DMS153 (cell line): ENCODE results near the gene CCDC195.

Experiments used
- DNase-seq: peaks from one replicate; lab custom pipeline; 2025; lab: John Stamatoyannopoulos, UW

Gene CCDC195

GRCh38 chr2:224716201-224716600 lies at the start of gene CCDC195:
Gene CCDC195, minus strand, starts transcription at chr2:224716365. Its CDS starts 0 bp downstream, at chr2:224716365.
- DNase-seq: no peak

GRCh38 chr2:224764565-224765236 lies 48.5 kb upstream of the CCDC195 start:
- DNase-seq: no peak

DNA sequence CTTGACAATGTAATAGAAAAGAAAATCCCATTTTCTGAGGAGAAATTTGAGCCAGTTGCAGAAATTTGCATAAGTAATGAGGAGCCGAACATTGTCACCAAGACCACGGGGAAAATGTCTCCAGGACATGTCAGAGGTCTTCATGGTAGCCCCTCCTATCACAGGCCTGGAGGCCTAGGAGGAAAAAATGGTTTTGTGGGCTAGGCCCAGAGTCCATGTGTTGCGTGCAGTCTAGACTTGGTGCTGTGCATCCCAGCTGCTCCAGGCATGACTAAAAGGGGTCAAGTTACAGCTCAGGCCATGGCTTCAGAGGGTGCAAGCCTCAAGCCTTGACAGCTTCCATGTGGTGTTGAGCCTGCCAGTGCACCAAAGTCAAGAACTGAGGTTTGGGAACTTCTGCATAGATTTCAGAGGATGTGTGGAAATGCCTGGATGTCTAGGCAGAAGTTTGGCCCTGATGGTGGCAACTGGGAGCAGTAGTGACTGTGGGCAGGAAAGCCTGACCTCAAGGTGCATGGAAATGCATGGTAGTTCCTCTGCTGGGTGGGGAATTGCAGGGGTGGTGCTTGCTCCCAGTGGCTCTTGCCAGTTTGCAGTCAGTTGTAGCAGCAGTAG lies 41.9 kb upstream of the CCDC195 start:
- DNase-seq: no peak

- no peak for DNase-seq
These were observed 37.8 kb upstream of the CCDC195 start for GRCh38 chr2:224753743-224754540.

- DNase-seq: no peak
These were observed 36.0 kb upstream of the CCDC195 start for GRCh38 chr2:224751996-224752698.

DNA sequence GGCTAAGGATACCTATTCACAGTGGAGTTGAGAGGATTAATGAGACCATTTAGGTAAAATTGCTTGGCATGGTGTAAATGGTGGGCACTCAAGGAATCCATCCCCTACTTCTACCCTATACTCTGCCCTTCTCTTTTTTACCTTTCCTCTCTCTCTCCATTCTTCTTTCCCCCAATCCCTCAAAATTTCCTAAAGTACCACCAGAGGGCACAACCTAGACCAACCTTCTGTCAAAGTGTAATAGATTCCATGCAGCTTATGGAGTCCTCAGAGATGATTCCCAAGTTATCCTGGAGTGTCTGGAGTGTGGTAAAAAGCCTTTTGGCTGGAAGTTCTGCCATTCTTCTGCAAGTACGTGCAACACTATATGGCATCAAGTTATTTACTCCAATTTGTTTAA lies 33.0 kb upstream of the CCDC195 start:
- DNase-seq: no peak

DNA sequence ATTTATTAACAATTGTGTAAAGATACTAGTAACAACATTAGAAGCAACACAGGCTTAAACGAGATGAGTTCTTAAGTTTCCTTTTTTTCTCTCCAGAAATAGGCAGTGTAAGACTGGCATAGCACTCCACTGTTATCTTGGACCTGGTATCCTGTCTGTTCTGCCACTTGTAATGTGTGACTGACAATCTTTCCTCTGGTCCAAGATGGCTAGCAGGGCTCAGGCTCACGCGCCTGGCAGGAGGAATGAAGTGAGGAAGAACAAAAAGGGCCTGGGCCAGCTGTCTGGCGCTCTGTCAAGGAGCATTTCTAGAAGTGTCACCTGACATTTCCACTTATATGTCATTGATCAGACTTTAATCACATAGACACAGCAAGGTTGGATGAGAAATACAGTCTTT lies 31.6 kb upstream of the CCDC195 start:
- DNase-seq: no peak

DNA sequence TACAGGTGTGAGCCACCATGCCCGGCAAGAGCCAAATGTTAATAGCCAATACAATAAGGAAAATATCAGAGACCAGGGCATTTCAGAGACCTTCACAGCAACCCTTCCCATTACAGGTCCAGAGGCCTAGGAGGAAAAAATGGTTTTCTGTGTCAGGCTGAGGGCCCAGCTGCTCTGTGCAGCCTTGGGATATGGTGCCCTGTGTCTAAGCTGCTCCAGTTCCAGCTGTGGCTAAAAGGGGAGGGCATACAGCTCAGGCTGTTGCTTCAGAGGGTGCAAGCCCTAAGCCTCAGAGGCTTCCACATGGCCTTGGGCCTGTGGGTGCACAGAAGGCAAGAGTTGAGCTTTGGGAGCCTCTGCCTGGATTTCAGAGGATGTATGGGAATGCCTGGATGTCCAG lies 20.1 kb upstream of the CCDC195 start:
- no peak for DNase-seq

DNA sequence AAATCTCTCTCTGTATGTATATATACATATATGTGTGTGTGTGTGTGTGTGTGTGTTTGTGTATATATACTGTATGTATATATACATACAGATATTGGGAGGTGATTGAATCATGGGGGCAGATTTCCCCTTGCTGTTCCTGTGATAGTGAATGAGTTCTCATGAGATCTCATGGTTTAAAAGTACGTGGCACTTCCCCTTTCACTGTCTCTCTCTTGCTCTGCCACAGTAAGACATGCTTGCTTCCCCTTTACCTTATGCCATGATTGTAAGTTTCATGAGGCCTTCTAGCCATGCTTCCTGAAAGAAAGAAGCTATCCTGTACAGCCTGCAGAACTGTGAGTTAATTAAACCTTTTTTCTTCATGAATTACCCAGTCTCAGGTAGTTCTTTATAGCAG lies 18.8 kb upstream of the CCDC195 start:
- no peak for DNase-seq

DNA sequence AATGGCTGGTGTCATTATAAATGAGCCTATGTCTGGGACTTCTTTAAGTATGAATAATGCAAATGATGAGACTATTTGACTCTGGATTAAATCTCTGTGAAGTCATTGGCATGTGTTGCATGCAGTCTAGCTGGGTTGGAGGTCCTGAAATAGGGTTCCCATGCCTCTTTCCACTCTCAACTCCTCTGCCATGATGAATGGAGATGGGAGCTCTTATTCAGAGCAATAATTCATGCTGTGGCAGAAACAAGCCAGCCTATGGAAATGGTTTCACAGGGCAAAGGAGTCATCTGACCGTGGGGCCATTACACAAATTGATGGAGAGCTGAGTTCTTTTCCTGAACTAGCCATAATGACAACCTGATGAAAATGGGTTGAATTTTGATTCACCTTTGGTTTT lies 15.5 kb upstream of the CCDC195 start:
- no peak for DNase-seq

DNA sequence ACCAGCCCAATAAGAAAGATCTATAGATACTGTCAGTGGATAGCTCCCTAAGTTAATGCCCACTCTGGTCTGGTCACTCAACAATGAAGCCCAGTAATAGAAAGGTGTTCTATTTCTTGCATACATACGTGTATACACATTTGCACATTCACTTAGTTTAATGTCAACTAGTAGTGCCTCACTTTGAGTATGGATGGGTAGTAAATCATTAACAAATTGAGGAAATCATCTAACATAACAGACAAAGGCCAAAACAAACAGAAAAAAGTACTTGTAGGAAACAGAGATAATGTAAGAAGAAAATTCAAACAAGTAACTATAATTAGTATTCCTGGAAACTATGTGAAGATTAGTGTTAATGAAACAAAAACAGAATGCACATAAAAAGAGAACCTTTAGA lies 13.3 kb upstream of the CCDC195 start:
- DNase-seq: no peak

- DNase-seq: no peak
These were observed 8.2 kb upstream of the CCDC195 start for GRCh38 chr2:224724331-224724730.

DNA sequence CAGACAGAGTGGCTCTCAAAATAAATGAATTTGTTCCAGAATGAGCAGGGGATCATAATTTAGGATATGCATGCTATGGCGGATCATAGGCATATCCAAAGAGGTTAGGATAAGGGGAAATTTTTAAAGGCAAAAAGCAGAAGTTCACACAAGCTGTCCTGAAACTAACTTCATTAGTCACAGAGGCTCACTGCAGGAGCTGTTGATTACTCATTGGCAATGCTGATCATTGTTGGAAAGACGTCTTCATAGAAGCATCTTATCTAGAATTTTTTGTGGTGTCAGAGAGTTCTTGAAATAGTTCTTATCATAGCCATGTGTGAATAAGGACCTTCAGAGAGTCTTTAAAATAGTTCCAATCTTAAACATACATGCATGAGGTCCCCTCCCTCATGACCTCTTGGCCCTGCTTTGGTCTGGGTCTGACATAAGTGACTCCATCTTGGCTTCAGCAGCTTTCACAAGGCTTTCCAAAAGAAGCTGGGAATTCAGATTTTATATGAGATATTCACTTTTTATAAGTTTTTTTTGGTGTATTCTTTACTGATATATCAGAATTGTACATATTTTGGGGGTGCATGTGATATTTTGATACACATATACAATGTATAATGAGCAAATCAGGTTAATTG lies 7.5 kb upstream of the CCDC195 start:
- no peak for DNase-seq

DNA sequence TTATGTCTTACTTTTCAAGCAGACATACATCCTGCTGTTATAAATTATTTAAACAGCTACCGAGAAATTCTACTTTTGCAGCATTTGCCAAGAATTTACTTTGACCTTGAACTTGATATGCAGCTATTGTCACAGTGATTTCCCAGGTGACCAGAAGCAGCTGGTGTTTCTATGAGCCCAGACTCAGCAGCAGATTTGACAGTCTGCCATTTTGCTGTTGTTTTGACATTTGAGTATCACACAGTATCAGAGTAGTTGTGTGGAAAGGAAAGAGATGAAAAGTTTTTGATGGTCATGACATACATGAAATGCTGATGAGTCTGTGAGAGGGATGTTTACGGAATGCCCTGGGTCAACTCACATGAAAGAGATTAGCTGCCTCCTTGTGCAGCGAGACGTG lies 6.6 kb upstream of the CCDC195 start:
- DNase-seq: no peak

DNA sequence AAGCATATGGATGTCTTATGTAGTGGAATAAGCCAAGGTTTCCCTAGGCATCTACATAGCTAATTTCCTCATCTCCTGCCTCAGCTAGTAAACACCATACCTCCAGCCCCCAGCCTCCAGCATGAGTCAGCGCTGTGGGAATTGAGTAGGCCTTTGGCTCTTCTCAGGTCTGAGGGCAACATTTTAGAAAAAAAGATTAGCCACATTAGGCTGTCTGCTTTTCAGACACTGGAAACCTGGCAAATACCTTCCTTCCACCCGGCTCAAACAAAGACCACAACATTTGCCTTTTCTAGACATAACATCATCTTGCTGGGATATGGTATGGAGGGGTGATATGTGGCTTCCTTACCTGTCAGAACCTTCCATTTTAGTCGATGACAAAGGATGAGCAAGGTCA lies 6.1 kb upstream of the CCDC195 start:
- DNase-seq: no peak

GRCh38 chr2:224716921-224717320 lies 756 bp upstream of the CCDC195 start:
- no peak for DNase-seq

DNA sequence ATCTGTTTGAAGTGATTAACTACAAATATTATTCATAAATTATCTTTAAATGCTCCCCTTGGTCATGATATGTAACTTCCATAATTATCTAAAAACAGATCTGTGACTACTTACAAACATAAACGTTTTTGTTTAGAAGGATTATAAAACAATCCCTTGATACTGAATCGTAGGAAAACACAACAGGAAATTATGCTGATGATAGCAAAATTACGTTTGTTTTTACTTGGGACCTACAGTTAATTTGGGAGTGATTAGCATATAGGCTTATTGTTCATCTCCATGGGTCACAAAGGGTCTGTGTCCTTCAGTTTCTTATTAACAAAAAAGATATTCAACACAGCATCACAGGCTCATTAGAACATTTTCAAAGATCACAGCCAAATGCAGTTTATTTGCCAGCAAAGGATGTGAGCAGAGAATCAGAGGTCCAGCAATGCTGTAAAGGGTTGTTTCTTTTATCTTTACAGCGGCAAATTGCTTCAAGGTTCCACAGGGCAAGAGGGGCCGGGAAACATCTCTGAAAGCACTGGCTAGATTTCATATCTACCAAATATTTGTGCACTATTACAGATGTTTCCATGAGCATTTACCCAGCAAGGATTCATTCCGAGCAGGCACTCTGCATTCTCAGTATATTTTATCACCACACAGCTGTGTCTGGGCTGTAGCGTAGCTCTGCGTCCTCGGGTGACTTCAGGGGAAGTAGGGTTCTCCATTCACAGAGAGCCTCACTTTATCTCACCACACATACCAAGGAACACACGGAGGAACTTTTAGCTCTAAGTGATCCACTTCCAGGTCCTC lies 4.1 kb downstream of the CCDC195 start:
- no peak for DNase-seq

DNA sequence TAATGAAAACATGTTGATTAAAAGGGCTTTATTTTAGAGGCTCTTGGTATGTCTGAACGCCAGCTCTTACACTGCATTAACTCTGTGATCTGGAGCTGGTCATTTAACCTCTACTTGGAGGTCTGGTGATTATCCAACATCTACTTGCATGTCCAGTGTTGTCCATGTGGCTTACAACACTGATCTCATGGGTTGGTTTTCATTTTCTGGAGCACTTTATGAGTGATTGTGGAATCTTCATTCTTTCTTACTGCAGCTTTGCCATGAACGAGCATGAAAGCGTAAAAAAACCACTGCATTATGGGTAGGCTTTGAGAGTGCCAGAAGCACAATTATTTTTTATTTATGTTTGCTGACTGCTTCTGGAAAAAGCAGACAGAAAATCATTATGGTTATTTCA lies 4.8 kb downstream of the CCDC195 start:
- DNase-seq: no peak

- DNase-seq: no peak
These were observed 6.9 kb downstream of the CCDC195 start for GRCh38 chr2:224709301-224709700.

DNA sequence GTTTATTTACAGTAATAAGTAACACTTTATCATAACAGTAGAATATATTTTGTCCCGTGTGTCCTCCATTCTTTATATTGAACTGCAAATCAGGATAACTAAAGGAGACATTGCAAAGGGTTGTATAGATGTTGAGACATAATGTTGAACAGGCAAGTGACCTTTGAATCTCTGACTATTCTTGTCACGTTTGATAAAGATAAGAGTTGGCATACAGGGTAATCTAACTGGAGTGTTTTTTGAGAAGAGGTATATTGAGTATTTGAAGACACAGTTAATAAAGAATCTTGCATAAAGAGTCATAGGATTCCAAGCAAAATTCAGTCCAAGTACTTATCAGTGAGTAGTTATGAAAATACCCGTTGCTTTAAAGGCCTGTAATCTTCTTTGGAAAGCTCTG lies 21.7 kb downstream of the CCDC195 start:
- no peak for DNase-seq

DNA sequence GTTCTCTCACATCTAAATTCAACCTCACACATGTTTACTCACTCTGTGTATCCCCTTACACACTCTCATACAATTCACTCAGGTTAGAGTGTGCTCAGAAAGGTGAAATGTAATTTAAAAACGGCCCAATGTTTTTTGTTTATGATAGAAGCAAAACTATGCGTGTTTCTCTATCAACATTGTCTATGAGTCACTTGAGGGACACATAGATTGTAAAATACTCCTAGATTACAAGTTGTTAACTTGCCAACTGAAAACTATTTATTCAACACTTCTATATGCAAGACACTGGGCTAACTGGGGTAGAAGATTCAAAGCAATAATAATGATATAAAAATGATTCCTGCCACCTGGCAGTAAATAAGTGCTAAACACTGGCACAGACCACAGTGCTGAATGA lies 24.6 kb downstream of the CCDC195 start:
- DNase-seq: no peak
